ENCODE results near the gene LANCL3.

LANCL3 gene

GRCh38 chrX:37603938-37604409 lies 32.5 kb downstream of the LANCL3 start:
- in situ Hi-C loops (cut with HindIII; ENCODE audit: low sequenced_read_pairs): no loop called here
- DNase-seq (ENCODE audit: low read depth, low spot score): no peak
- TF ChIP-seq CTCF (IDR thresholded peaks at IDR 0.05; ENCODE audit: low read depth, low read length): no peak
- H3K4me3 ChIP-seq (ENCODE audit: low read depth, low read length): no peak overlapping the region

- no peak overlapping the region for H3K4me3 ChIP-seq (ENCODE audit: low read depth, low read length)
- no peak for DNase-seq (ENCODE audit: low read depth, low spot score)
- in situ Hi-C loops (cut with HindIII; ENCODE audit: low sequenced_read_pairs): no loop called here
- no peak for TF ChIP-seq CTCF (IDR thresholded peaks at IDR 0.05; ENCODE audit: low read depth, low read length)
Observed at GRCh38 chrX:37607243-37607642, 35.8 kb downstream of the LANCL3 start.

DNA sequence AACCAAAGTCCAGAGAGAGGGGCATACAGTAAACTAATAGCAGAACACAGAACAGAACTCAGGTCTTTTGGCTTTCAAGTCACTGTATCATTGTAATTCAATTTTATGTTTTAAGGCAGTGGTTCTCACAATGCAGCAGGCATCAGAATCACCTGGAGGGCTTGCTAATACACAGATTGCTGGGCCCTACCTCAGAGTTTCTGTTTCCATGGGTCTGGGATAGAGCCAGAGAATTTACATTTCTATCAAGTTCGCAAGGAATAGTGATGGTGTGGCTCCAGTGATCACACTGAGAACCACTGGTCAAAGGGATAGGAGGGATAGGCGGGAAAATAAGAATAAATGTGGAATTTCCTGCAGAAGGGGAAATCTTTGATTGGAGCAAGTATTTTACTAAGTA lies 36.7 kb downstream of the LANCL3 start:
- H3K4me3 ChIP-seq (ENCODE audit: low read depth, low read length): no peak overlapping the region
- in situ Hi-C loops (cut with HindIII; ENCODE audit: low sequenced_read_pairs): no loop called here
- TF ChIP-seq CTCF (IDR thresholded peaks at IDR 0.05; ENCODE audit: low read depth, low read length): no peak
- no peak for DNase-seq (ENCODE audit: low read depth, low spot score)

DNA sequence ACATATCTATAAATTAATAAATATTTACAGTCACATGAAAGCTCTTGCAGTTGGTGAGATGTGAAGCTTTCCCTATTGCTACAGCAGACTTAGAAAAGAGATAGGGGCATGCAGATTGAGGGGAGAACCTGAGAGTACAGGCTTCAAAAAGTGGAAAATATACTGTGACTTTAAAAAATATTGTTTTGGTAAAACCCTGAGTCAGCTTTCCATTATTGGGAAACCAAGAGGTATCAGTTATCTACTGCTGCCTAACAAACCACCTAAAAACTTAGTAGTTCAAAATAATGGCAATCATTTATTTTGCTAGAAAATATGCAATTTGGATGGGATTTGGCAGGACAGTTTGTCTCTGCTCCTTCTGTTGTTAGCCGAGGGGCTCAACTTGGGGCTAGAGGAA lies 38.3 kb downstream of the LANCL3 start:
- no peak overlapping the region for H3K4me3 ChIP-seq (ENCODE audit: low read depth, low read length)
- TF ChIP-seq CTCF (IDR thresholded peaks at IDR 0.05; ENCODE audit: low read depth, low read length): no peak
- in situ Hi-C loops (cut with HindIII; ENCODE audit: low sequenced_read_pairs): no loop called here
- DNase-seq (ENCODE audit: low read depth, low spot score): no peak

DNA sequence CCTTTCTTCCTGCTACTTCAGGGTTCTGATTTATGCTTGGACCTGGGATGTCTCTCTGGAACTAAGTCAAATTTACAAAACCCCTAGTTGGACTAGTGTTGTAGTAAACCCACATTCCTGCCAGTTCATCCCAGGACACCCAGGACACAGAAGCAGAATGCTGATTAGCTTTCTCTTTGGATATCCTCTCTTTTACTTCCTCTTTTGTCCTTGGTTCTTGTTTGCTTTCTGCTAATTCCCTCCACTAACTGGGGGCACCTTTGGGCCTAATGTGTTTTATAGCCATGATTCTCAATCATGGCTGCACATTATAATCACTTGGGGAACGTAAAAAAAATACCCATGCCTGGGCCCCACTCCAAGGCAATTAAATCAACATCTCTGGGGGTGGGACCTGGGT lies 42.5 kb downstream of the LANCL3 start:
- no peak for TF ChIP-seq CTCF (IDR thresholded peaks at IDR 0.05; ENCODE audit: low read depth, low read length)
- no peak for DNase-seq (ENCODE audit: low read depth, low spot score)
- no peak overlapping the region for H3K4me3 ChIP-seq (ENCODE audit: low read depth, low read length)
- in situ Hi-C loops (cut with HindIII; ENCODE audit: low sequenced_read_pairs): no loop called here

DNA sequence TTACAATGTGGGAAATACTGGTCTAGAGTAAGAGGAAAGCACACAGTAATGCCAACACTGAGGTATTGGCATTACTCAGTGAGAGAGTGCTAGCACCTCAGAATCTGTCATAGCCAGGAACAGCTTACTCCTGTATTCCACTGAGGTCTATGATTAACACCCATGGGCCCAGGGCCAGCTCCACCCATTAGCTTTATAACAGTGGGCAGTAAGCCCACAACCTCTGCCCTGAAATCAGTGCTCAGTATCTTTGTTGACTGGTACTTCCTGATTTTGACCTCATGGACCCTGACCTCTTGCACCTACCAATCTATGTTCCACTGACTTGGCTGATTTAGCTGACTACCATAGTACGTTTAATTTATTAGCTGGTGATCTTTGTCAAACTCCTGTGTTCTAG lies 56.1 kb downstream of the LANCL3 start:
- in situ Hi-C loops (cut with HindIII; ENCODE audit: low sequenced_read_pairs): no loop called here
- no peak for TF ChIP-seq CTCF (IDR thresholded peaks at IDR 0.05; ENCODE audit: low read depth, low read length)
- DNase-seq (ENCODE audit: low read depth, low spot score): no peak
- H3K4me3 ChIP-seq (ENCODE audit: low read depth, low read length): no peak overlapping the region

GRCh38 chrX:37638047-37638446 lies 66.6 kb downstream of the LANCL3 start:
- H3K4me3 ChIP-seq (ENCODE audit: low read depth, low read length): no peak overlapping the region
- TF ChIP-seq CTCF (IDR thresholded peaks at IDR 0.05; ENCODE audit: low read depth, low read length): no peak
- in situ Hi-C loops (cut with HindIII; ENCODE audit: low sequenced_read_pairs): no loop called here
- no peak for DNase-seq (ENCODE audit: low read depth, low spot score)
